22Rv1 (cell line): Measurements from ENCODE around the gene TSPAN4.

ENCODE experiments used
- CTCF ChIP-seq: fragments of 450-650 bp; IDR thresholded peaks from 2 replicates; pipeline ENCODE4 v1.5.1; 2017; ENCODE audit warnings: mild to moderate bottlenecking
- ZFX ChIP-seq: fragments of 450-650 bp; IDR thresholded peaks from 2 replicates; pipeline ENCODE4 v1.6.1; 2017; ENCODE audit warnings: antibody characterized with exemption, borderline replicate concordance

DNA sequence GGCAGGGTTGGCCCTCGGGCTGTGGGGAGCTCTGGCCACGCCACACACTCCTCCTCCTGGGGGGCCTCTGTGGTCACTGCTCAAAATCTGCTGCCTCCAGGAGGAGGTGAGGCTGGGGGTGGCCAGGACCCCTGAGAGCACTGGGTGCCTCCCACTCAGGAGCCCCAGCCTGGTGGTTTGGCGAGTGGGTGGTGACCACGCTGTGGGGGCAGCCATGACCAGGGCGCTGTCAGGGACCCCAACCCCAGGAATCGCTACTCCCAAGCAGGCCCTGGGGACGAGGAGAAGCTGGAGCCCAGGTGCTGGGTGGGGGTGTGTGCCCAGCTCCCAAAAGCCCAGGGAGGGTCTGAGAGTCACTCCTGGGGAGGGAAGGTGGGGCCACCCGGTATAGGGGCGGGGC, 30.1 kb downstream of the TSPAN4 start:
- no peak for TF ChIP-seq CTCF
- no peak for TF ChIP-seq ZFX
